Measurements from ENCODE around the gene ARHGAP19.
"Not testable (repeated sequence)": the region's sequence is repeated elsewhere in the genome, so short reads cannot be mapped to it uniquely, and the experiment has no call there.

The ARHGAP19 gene

GRCh38 chr10:97321804-97322190 is 29.4 kb upstream of the ARHGAP19 start:
- DNase-seq (ENCODE audit: insufficient read length, low spot score) (no peak), FAIRE-seq (no peak)

- DNase-seq (ENCODE audit: insufficient read length, low spot score) (no peak), FAIRE-seq (no peak)
Measured at GRCh38 chr10:97321032-97321803, 28.8 kb upstream of the ARHGAP19 start.

- no peak for DNase-seq (ENCODE audit: insufficient read length, low spot score)
- no peak for FAIRE-seq
Measured at GRCh38 chr10:97320480-97321031, 28.1 kb upstream of the ARHGAP19 start.

- FAIRE-seq (no peak), DNase-seq (ENCODE audit: insufficient read length, low spot score) (no peak)
Measured at GRCh38 chr10:97319671-97320479, 27.4 kb upstream of the ARHGAP19 start.

- DNase-seq (ENCODE audit: insufficient read length, low spot score): peak; percentile 75
- peak; percentile 95 for FAIRE-seq
Measured at GRCh38 chr10:97318772-97319651, 26.6 kb upstream of the ARHGAP19 start, which contains the start of gene FRAT1. FRAT1 (plus strand) TSS chr10:97319271; CDS start chr10:97319454, 183 bp downstream.

- DNase-seq (ENCODE audit: insufficient read length, low spot score): no peak
- FAIRE-seq: no peak
Measured at GRCh38 chr10:97314671-97315070, 22.2 kb upstream of the ARHGAP19 start.

- no peak for FAIRE-seq
- no peak for DNase-seq (ENCODE audit: insufficient read length, low spot score)
Measured at GRCh38 chr10:97312897-97313296, 20.5 kb upstream of the ARHGAP19 start.

- no peak for FAIRE-seq
Measured at GRCh38 chr10:97311111-97311626, 18.7 kb upstream of the ARHGAP19 start.

GRCh38 chr10:97307866-97308780 is 15.7 kb upstream of the ARHGAP19 start:
- FAIRE-seq (no peak), DNase-seq (ENCODE audit: insufficient read length, low spot score) (no peak)

More at GRCh38 chr10:97311111-97311626, 18.7 kb upstream of the ARHGAP19 start:
- DNase-seq (ENCODE audit: insufficient read length, low spot score): no peak

GRCh38 chr10:97307441-97307840 is 15.0 kb upstream of the ARHGAP19 start:
- FAIRE-seq (no peak), DNase-seq (ENCODE audit: insufficient read length, low spot score) (no peak)

GRCh38 chr10:97302088-97302791 is 9.8 kb upstream of the ARHGAP19 start:
- FAIRE-seq (no peak), DNase-seq (ENCODE audit: insufficient read length, low spot score) (no peak)

GRCh38 chr10:97300980-97301379 is 8.5 kb upstream of the ARHGAP19 start:
- no peak for FAIRE-seq
- no peak for DNase-seq (ENCODE audit: insufficient read length, low spot score)

GRCh38 chr10:97298223-97298571 is 5.8 kb upstream of the ARHGAP19 start:
- DNase-seq (ENCODE audit: insufficient read length, low spot score): no peak
- no peak for FAIRE-seq

- DNase-seq (ENCODE audit: insufficient read length, low spot score) (no peak), FAIRE-seq (no peak)
Measured at GRCh38 chr10:97297556-97298222, 5.3 kb upstream of the ARHGAP19 start.

GRCh38 chr10:97292862-97293198 is 393 bp upstream of the ARHGAP19 start:
- FAIRE-seq (no peak), DNase-seq (ENCODE audit: insufficient read length, low spot score) (no peak)

- DNase-seq (ENCODE audit: insufficient read length, low spot score): no peak
- no peak for FAIRE-seq
Measured at GRCh38 chr10:97291357-97292096, 910 bp downstream of the ARHGAP19 start.

- not testable (repeated sequence) for DNase-seq (ENCODE audit: insufficient read length, low spot score)
Measured at GRCh38 chr10:97290576-97291356, 1.7 kb downstream of the ARHGAP19 start.

More at GRCh38 chr10:97290576-97291356, 1.7 kb downstream of the ARHGAP19 start:
- not testable (repeated sequence) for FAIRE-seq

All from GM19239 (cell line).